GM19043 (cell line): ENCODE data around the gene FASTKD3.

Experiments used
- ATAC-seq: cut with Tn5 transposase; IDR thresholded peaks from one replicate; pipeline ENCODE4 v1.9.1; 2021; ENCODE audit warnings: low read depth; ENCODE audit not compliant: unreplicated experiment

The FASTKD3 gene

GRCh38 chr5:7881091-7881490 is 12.3 kb upstream of the FASTKD3 start:
- no peak for ATAC-seq

- peak; percentile 92 for ATAC-seq
These were observed 9.6 kb upstream of the FASTKD3 start for GRCh38 chr5:7878381-7878873.

GRCh38 chr5:7877851-7878250 is 9.0 kb upstream of the FASTKD3 start:
- ATAC-seq, result no peak

GRCh38 chr5:7876867-7877266 is 8.0 kb upstream of the FASTKD3 start:
- ATAC-seq, result no peak

- no peak for ATAC-seq
These were observed 6.3 kb upstream of the FASTKD3 start for GRCh38 chr5:7875151-7875550.

- ATAC-seq, result no peak
These were observed 5.8 kb upstream of the FASTKD3 start for GRCh38 chr5:7874639-7875038.

- no peak for ATAC-seq
These were observed 4.4 kb upstream of the FASTKD3 start for GRCh38 chr5:7873216-7873615.

- ATAC-seq, result no peak
These were observed 3.8 kb upstream of the FASTKD3 start for GRCh38 chr5:7872517-7873130.

GRCh38 chr5:7871653-7872052 is 2.8 kb upstream of the FASTKD3 start:
- ATAC-seq, result no peak

- peak; percentile 14 for ATAC-seq
These were observed 774 bp upstream of the FASTKD3 start for GRCh38 chr5:7869474-7870136.

GRCh38 chr5:7868427-7868772 is 431 bp downstream of the FASTKD3 start:
- no peak for ATAC-seq

GRCh38 chr5:7867260-7867659 is 1.6 kb downstream of the FASTKD3 start:
- no peak for ATAC-seq

GRCh38 chr5:7866196-7866595 is 2.6 kb downstream of the FASTKD3 start:
- no peak for ATAC-seq

- ATAC-seq, result no peak
These were observed 10.8 kb downstream of the FASTKD3 start for GRCh38 chr5:7857926-7858632.

- ATAC-seq, result no peak
These were observed 11.5 kb downstream of the FASTKD3 start for GRCh38 chr5:7857361-7857760.

GRCh38 chr5:7856855-7857254 is 12.0 kb downstream of the FASTKD3 start:
- ATAC-seq, result no peak

GRCh38 chr5:7855611-7856010 is 13.2 kb downstream of the FASTKD3 start:
- no peak for ATAC-seq

- ATAC-seq, result no peak
These were observed 15.8 kb downstream of the FASTKD3 start for GRCh38 chr5:7852988-7853387.

GRCh38 chr5:7852542-7852941 is 16.3 kb downstream of the FASTKD3 start:
- no peak for ATAC-seq

- ATAC-seq, result no peak
These were observed 17.1 kb downstream of the FASTKD3 start for GRCh38 chr5:7851617-7852289.

- no peak for ATAC-seq
These were observed 17.6 kb downstream of the FASTKD3 start for GRCh38 chr5:7851240-7851592.
